HepG2 (cell line): ENCODE measurements around the gene PARVA. TPM values are rescaled to one million over a fixed set of nuclear protein-coding genes. Genes with fewer than 3 reads are reported as not detected.

Experiments used
- ATAC-seq: fragments of 200-7000 bp; cut with Tn5 transposase; 3 replicates; pipeline ENCODE4 v1.9.1; 2020; ENCODE audit warnings: mild to moderate bottlenecking, moderate library complexity
- BruUV-seq: library from RNA; stranded (reverse); fragments of 400-500 nt; replicated peaks from 2 replicates; lab custom pipeline; 2021; lab: Mats Ljungman, UMichigan
- CTCF ChIA-PET: fragments of 300-600 bp; formaldehyde crosslinking; extraction: SDS; loops from one replicate; lab custom pipeline; 2021; ENCODE audit warnings: low total read pairs, inconsistent platforms, low intra/inter-chr PET ratio; lab: Yijun Ruan, JAX
- POLR2A ChIA-PET: fragments of 350-600 bp; sonication (Branson Sonifier 250); formaldehyde crosslinking; loops from one replicate; lab custom pipeline; 2020; ENCODE audit warnings: antibody characterized with exemption, inconsistent platforms; lab: Yijun Ruan, JAX
- DNase-seq: peaks from one replicate; pipeline ENCODE4 v3.0.0-alpha.2; 2015; ENCODE audit warnings: low spot score
- FAIRE-seq: peaks from 3 replicates; lab custom pipeline; 2011; peaks lifted over from hg19 to GRCh38; lab: Jason Lieb, UNC
- H2AFZ ChIP-seq: one replicate; pipeline ENCODE4 v1.6.1; 2011; ENCODE audit warnings: low read length, inconsistent platforms
- H3K27ac ChIP-seq: fragments of 300-600 bp; 3 replicates; pipeline ENCODE4 v1.8.0; 2011; ENCODE audit warnings: mixed run types, mild to moderate bottlenecking, mixed read lengths, low read length, inconsistent platforms; ENCODE audit not compliant: insufficient read depth; ENCODE audit errors: extremely low read length
- H3K27me3 ChIP-seq, 2 experiments: fragments of 200-600 bp in 1 of 2; 2 replicates in 1 of 2; 3 replicates in 1 of 2; pipeline versions ENCODE4 v1.6.0 to v1.8.0; 2011; ENCODE audit warnings: low read length in 2 of 2, mild to moderate bottlenecking in 2 of 2, moderate library complexity in 2 of 2, inconsistent platforms in 1 of 2; ENCODE audit not compliant: insufficient read depth in 2 of 2, control insufficient read depth in 1 of 2
- H3K36me3 ChIP-seq, 2 experiments: fragments of 200-600 bp in 1 of 2; replicated peaks in 1 of 2; 2 replicates in 1 of 2; 3 replicates in 1 of 2; pipeline versions ENCODE4 v1.5.1 to v1.8.0; 2011; ENCODE audit warnings: low read length in 2 of 2, inconsistent platforms in 1 of 2; ENCODE audit not compliant: insufficient read depth in 2 of 2, control insufficient read depth in 1 of 2
- H3K4me1 ChIP-seq: 2 replicates; pipeline ENCODE4 v1.5.1; 2012; ENCODE audit warnings: low read length, inconsistent platforms; ENCODE audit not compliant: insufficient read depth
- H3K4me2 ChIP-seq: 2 replicates; pipeline ENCODE4 v1.6.0; 2011; ENCODE audit warnings: low read depth, low read length, inconsistent platforms
- H3K4me3 ChIP-seq, 3 experiments: fragments of 200-600 bp in 1 of 3; sonication (generic), shearing (Covaris generic) in 1 of 3; replicated peaks in 1 of 3; 2 replicates each; pipeline ENCODE4 v1.5.1; 2011 to 2016; ENCODE audit warnings: low read length in 3 of 3, inconsistent platforms in 2 of 3, low read depth in 2 of 3, mild to moderate bottlenecking in 2 of 3, control low read depth in 1 of 3, mixed read lengths in 1 of 3; ENCODE audit not compliant: insufficient read depth in 1 of 3
- H3K79me2 ChIP-seq: one replicate; pipeline ENCODE4 v1.6.1; 2011; ENCODE audit warnings: low read length, inconsistent platforms; ENCODE audit not compliant: insufficient read depth
- H3K9ac ChIP-seq: 2 replicates; pipeline ENCODE4 v1.6.0; 2011; ENCODE audit warnings: mild to moderate bottlenecking, low read depth, low read length, inconsistent platforms; ENCODE audit not compliant: insufficient read depth
- H3K9me3 ChIP-seq: 2 replicates; pipeline ENCODE4 v1.5.1; 2012; ENCODE audit warnings: mild to moderate bottlenecking, low read length
- H4K20me1 ChIP-seq: 2 replicates; pipeline ENCODE4 v1.6.0; 2011; ENCODE audit warnings: inconsistent platforms, mild to moderate bottlenecking, low read length, moderate library complexity; ENCODE audit not compliant: insufficient read depth
- ESRRA ChIP-seq: sonication (generic); formaldehyde crosslinking; IDR thresholded peaks from 2 replicates; pipeline ENCODE4 v1.5.1; 2020; ENCODE audit warnings: mild to moderate bottlenecking, low read depth, missing genetic modification reagents
- HINFP ChIP-seq: sonication (generic); formaldehyde crosslinking; IDR thresholded peaks from 2 replicates; pipeline ENCODE4 v1.4.0; 2020; ENCODE audit warnings: low read depth, mild to moderate bottlenecking, missing genetic modification reagents
- POGK ChIP-seq: sonication (generic); formaldehyde crosslinking; conservative IDR thresholded peaks from 2 replicates; pipeline ENCODE4 v1.8.0; 2022; ENCODE audit warnings: mild to moderate bottlenecking, moderate library complexity, missing genetic modification reagents
- ZBTB42 ChIP-seq: sonication (generic); formaldehyde crosslinking; IDR thresholded peaks from 2 replicates; pipeline ENCODE4 v1.5.0; 2020; ENCODE audit warnings: mild to moderate bottlenecking, missing genetic modification reagents
- ZNF143 ChIP-seq: sonication (generic); formaldehyde crosslinking; IDR thresholded peaks from 2 replicates; pipeline ENCODE4 v1.4.0; 2020; ENCODE audit warnings: missing genetic modification reagents
- ZNF749 ChIP-seq: sonication (generic); formaldehyde crosslinking; IDR thresholded peaks from 2 replicates; pipeline ENCODE4 v1.8.0; 2022; ENCODE audit warnings: mild to moderate bottlenecking, missing genetic modification reagents, moderate library complexity, borderline replicate concordance
- ZNF75D ChIP-seq: sonication (generic); formaldehyde crosslinking; IDR thresholded peaks from 2 replicates; pipeline ENCODE4 v1.8.1; 2023; ENCODE audit warnings: missing genetic modification reagents, mild to moderate bottlenecking, borderline replicate concordance
- WGBS: methylation state at CpG from one replicate; pipeline ENCODE4 v1.1.6; 2017; ENCODE audit warnings: low lambda C conversion rate; 5-methylcytosine and 5-hydroxymethylcytosine counted together
- in situ Hi-C: cut with HindIII; loops from 2 replicates; pipeline ENCODE4 v1.10.0; 2017; ENCODE audit warnings: low pct_unique_long_range_greater_than_20kb; ENCODE audit not compliant: extremely low pct_ligation_motif_present
- intact Hi-C: fragments of 100-400 bp; cut with micrococcal nuclease; formaldehyde crosslinking; loops from one replicate; pipeline ENCODE4 v1.10.0; 2022; ENCODE audit not compliant: unreplicated experiment
- polyA plus RNA-seq, 8 experiments: library from polyadenylated mRNA; depleted of rRNA in 3 of 8; stranded (reverse) in 7 of 8; unstranded in 1 of 8; fragments of >200 nt; fragmentation: Illumina TruSeq in 4 of 8; extraction: Trizol in 4 of 8; gene quantifications; 2 replicates each; pipeline versions ENCODE4 v1.2.1 to v1.2.3, GENCODE V29; 2011 to 2016; ENCODE audit warnings: low read depth in 4 of 8, missing spikeins in 1 of 8, mixed read lengths in 1 of 8; ENCODE audit not compliant: insufficient read depth in 1 of 8
- total RNA-seq, 5 experiments: library from RNA; depleted of rRNA; stranded (reverse); fragments of >200 nt; fragmentation: Illumina TruSeq; extraction: Trizol; gene quantifications; 2 replicates each; pipeline ENCODE4 v1.2.3, GENCODE V29; 2016; ENCODE audit warnings: low read depth in 1 of 5
- TF ChIP-seq, protein P1 (sequence below): sonication (generic); formaldehyde crosslinking; IDR thresholded peaks from 2 replicates; pipeline ENCODE4 v1.8.0; 2022; ENCODE audit warnings: missing genetic modification reagents, mild to moderate bottlenecking, inconsistent platforms, borderline replicate concordance

PARVA gene
- total and polyA plus RNA-seq, 2 of the 13 experiments (the other 11 are each of a cell fraction or from before 2014, with no cell fraction given): 5.9 to 9.1 TPM

DNA sequence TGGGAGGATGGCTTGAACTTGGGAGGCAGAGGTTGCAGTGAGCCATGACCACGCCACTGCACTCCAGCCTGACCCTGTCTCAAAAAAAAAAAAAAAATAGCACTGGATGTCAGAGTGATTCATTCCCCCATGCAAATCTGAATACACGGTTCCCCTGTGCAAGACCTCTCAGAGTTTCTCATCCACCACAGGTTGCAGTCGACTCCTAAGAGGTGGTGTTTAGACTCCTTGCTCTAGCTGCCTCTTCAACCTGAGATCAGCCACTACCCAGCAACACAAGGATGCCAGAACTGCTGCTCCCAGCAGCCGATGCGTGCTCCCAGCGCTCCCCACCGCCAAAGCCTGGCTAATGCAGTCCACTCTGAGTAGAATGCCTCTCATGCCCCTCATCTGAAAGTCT lies 97.5 kb downstream of the PARVA start:
- H3K4me1 ChIP-seq: peaks cover 7% of the 10 kb centered on the region; the same call in 1 of the 2 replicates
- no peak overlapping the region for H3K4me3 ChIP-seq
- ChIA-PET POLR2A (no interaction called here), CTCF (no interaction called here)
- H3K27ac ChIP-seq: no peak overlapping the region
- no peak for TF ChIP-seq ESRRA
- TF ChIP-seq ZNF143: no peak
- TF ChIP-seq ZNF75D (CRISPR knock-in tag): no peak
- TF ChIP-seq POGK: no peak
- no peak for TF ChIP-seq ZNF749 (CRISPR knock-in tag)
- no peak for TF ChIP-seq HINFP (CRISPR knock-in tag)
- no peak for TF ChIP-seq ZBTB42 (CRISPR knock-in tag)
- TF ChIP-seq, protein P1, sequence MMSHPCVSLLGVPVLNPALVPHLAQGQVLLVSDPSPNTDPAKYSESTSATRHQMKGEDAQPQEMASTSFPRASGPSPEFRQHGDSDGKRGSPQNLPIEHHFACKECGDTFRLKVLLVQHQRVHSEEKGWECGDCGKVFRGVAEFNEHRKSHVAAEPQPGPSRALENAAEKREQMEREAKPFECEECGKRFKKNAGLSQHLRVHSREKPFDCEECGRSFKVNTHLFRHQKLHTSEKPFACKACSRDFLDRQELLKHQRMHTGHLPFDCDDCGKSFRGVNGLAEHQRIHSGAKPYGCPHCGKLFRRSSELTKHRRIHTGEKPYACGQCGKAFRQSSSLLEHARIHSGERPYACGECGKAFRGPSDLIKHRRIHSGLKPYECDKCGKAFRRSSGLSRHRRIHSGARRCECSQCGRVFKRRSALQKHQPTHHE (CRISPR knock-in tag): no peak
- FAIRE-seq (no peak), ATAC-seq (no peak), DNase-seq (no peak)
- no peaks in the 10 kb centered on the region for H3K79me2 ChIP-seq
- intact Hi-C loops (no loop called here), in situ Hi-C loops (loop anchor here (25.0 kb wide), 2 partner anchors 112 to 138 kb away; no protein-coding TSS in a partner anchor)
- no peaks in the 10 kb centered on the region for H4K20me1 ChIP-seq
- H2AFZ ChIP-seq: no peak overlapping the region
- 90% methylated on average over 7 of the region's 7 CpGs for WGBS
- no peak overlapping the region for H3K4me2 ChIP-seq
- no peaks in the 10 kb centered on the region for H3K27me3 ChIP-seq
- BruUV-seq: no TSS peak
- H3K9ac ChIP-seq: no peak overlapping the region
- no peaks in the 10 kb centered on the region for H3K36me3 ChIP-seq
- no peaks in the 10 kb centered on the region for H3K9me3 ChIP-seq
